ENCODE data around the gene C2CD4C. TPM values are rescaled to one million over a fixed set of nuclear protein-coding genes. Genes with fewer than 3 reads are reported as not detected.

Gene C2CD4C
- total RNA-seq, 1 experiment from 2014 or later, result 0.73 TPM

GRCh38 chr19:443005-443404 is 34.1 kb upstream of the C2CD4C start:
- H3K4me1 ChIP-seq, result peaks cover 1% of the 10 kb centered on the region; the same call in 1 of the 2 replicates
- H3K9me3 ChIP-seq (replicated peaks), result no peaks in the 10 kb centered on the region
- no peaks in the 10 kb centered on the region for H3K27me3 ChIP-seq
- no peak for DNase-seq
- no peaks in the 10 kb centered on the region for H3K36me3 ChIP-seq
- H3K27ac ChIP-seq, result no peak overlapping the region
- H3K4me3 ChIP-seq, result no peak overlapping the region

DNA sequence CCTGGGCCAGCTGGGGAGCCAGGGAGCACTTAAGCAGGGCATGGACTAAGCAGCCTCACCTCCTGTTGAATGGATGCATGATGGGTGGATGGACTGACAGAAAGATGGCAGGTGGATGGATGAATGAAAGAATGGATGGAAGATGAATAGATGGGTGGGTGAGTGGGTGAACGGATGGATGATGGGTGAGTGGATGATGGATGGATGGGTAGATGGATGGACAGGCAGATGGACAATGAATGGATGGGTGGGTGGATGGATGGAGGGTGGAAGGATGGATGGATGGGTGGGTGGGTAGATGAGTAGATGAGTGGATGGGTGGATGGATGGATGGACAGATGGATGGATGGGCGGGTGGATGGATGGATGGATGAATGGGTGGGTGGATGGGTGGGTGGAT is 33.1 kb upstream of the C2CD4C start:
- Histone ChIP-seq H3K27ac (no peak overlapping the region), H3K4me1 (no peaks in the 10 kb centered on the region), H3K27me3 (no peaks in the 10 kb centered on the region), H3K4me3 (no peak overlapping the region), H3K36me3 (no peaks in the 10 kb centered on the region), H3K9me3 (replicated peaks) (no peaks in the 10 kb centered on the region)
- no peak for DNase-seq

DNA sequence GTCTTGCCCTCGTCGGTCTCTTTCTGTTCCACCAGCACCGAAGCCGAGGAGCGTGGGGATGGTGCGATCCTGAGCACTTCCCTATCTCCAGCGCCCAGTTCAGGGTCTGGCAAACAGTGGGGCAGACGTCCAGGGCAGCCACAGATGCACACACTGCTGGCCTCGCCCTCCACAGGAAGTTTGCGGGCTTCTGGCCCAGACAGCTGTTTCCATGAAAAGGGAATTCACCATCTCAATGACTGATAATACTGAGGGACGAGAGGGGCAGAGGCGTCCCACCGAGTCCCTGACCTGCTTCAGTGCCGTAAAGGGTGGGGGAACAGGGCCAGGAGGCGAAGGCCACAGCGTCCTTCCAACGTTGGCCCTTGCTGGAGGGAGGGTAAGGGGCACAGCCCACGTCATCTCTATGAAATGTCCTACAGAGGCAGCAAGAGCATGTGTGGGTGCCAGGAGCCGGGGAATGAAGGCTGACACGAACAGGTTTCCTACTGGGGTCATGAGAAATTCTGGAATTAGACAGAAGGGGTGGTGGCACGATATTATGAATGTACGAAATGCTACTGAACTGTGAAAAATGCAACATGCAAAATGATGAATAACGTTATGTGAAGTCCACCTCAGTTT is 32.4 kb upstream of the C2CD4C start:
- Histone ChIP-seq H3K27me3 (no peaks in the 10 kb centered on the region), H3K4me3 (no peak overlapping the region), H3K36me3 (no peaks in the 10 kb centered on the region), H3K27ac (no peak overlapping the region), H3K9me3 (replicated peaks) (no peaks in the 10 kb centered on the region), H3K4me1 (no peaks in the 10 kb centered on the region)
- DNase-seq, result peak in 1 of 2 experiments; percentile 46

DNA sequence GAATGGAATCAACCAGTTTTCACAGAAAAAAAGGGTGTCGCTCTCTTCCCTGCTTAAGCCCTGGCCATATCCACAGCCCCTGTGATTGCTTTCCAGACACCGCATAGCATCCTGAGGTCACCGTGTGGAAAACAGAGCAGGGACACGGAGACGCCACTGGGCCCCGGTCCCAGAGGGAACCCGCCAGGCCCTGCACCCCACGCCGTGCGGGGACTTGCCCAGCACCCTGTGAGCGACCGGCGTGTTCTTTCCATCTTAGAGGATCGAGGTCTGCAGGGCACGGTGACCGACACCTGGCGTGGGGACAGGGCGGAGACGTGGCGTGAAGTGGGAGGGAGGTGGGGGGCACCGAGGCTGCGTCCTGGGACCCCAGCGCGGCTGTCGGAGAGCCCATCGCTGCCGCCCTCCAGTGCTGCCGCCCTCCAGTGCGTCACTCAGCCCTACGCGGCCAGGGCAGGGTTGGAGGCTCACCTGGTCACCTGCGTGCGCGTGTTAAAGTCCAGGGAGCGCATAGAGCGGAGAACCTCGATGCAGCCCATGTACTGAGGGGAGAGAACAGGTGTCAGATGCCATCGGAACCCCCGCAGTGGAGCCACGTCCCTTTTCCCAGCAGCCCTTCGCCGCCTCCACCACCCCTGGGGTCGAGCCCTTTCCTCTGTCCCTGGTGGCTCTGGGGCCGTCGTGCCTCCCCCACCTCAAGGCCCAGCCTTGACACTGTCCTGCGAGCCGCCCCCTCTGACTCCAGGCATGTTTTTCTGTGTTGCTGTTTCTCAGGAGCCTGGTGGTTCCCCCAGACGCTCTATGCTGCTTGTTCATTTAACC is 31.7 kb upstream of the C2CD4C start:
- no peaks in the 10 kb centered on the region for H3K27me3 ChIP-seq

GRCh38 chr19:439167-439900 is 30.4 kb upstream of the C2CD4C start:
- peak; percentile 27 to 54 for DNase-seq
- no peak overlapping the region for H3K4me3 ChIP-seq
- H3K9me3 ChIP-seq (replicated peaks), result no peaks in the 10 kb centered on the region
- no peak overlapping the region for H3K27ac ChIP-seq
- H3K4me1 ChIP-seq, result no peaks in the 10 kb centered on the region
- no peaks in the 10 kb centered on the region for H3K27me3 ChIP-seq
- H3K36me3 ChIP-seq, result no peaks in the 10 kb centered on the region

More for the DNA sequence above, 31.7 kb upstream of the C2CD4C start:
- Histone ChIP-seq H3K9me3 (replicated peaks) (no peaks in the 10 kb centered on the region), H3K4me3 (no peak overlapping the region), H3K27ac (no peak overlapping the region), H3K36me3 (no peaks in the 10 kb centered on the region), H3K4me1 (no peaks in the 10 kb centered on the region)
- DNase-seq, result no peak

- Histone ChIP-seq H3K36me3 (no peaks in the 10 kb centered on the region), H3K27me3 (no peaks in the 10 kb centered on the region), H3K27ac (no peak overlapping the region), H3K4me1 (no peaks in the 10 kb centered on the region), H3K4me3 (no peak overlapping the region), H3K9me3 (replicated peaks) (no peaks in the 10 kb centered on the region)
- no peak for DNase-seq
Observed at GRCh38 chr19:438416-438958, 29.5 kb upstream of the C2CD4C start.

DNA sequence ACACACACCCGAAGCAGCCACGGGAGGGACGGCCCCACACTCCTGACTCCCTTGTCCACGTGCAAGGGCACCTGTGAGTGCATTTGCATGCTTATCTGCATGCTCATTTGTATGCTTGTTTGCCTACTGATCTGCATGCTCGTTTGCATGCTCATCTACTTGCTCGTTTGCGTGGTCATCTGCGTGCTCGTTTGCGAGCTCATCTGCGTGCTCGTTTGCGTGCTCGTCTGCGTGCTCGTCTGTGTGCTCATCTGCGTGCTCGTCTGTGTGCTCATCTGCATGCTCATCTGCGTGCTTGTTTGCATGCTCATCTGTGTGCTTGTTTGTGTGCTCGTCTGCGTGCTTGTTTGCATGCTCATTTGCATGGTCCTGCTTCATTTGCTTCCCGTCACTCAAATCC is 28.1 kb upstream of the C2CD4C start:
- Histone ChIP-seq H3K27ac (no peak overlapping the region), H3K4me1 (no peaks in the 10 kb centered on the region), H3K9me3 (replicated peaks) (no peaks in the 10 kb centered on the region), H3K4me3 (no peak overlapping the region), H3K36me3 (no peaks in the 10 kb centered on the region), H3K27me3 (no peaks in the 10 kb centered on the region)
- no peak for DNase-seq

- Histone ChIP-seq H3K4me3 (no peak overlapping the region), H3K36me3 (no peaks in the 10 kb centered on the region), H3K27ac (no peak overlapping the region), H3K27me3 (no peaks in the 10 kb centered on the region), H3K4me1 (no peaks in the 10 kb centered on the region), H3K9me3 (replicated peaks) (no peaks in the 10 kb centered on the region)
- DNase-seq, result no peak
Observed at GRCh38 chr19:436413-436950, 27.5 kb upstream of the C2CD4C start.

DNA sequence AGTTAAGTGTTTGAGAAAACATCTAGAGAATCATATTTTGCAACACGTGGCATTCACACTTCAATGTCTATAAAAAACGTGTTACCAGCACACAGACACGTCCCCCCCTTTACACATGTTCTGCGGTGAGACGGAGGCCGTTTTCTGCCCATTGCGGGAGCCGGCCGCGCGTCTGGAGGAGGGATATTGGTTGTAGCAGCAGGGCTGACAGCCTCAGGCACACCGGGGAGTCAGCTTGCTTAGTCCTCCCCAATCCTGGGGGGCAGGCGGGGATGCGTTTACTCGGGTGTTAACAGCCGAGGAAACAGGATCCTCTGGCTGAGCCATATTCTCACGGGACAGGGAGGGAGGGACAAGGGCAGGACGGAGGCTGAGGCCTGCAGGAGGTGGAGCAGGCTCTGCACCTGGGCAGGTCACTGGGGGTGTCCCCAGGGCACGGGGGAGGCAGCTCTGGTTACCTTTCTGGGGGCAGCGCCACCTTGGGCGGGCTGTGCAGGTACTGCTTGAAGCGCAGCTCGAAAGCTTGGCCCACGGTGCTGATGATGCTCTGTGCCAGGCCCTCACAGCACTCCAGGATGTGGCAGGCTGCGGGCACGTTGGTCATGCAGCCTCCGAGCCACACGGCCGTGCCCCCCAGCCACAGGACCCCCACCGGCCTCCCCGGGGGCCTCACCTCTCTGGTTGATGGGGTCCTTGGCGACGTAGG is 26.9 kb upstream of the C2CD4C start:
- DNase-seq, result no peak
- H3K27ac ChIP-seq, result no peak overlapping the region
- H3K27me3 ChIP-seq, result no peaks in the 10 kb centered on the region
- H3K9me3 ChIP-seq (replicated peaks), result no peaks in the 10 kb centered on the region
- H3K4me1 ChIP-seq, result no peaks in the 10 kb centered on the region
- no peak overlapping the region for H3K4me3 ChIP-seq
- no peaks in the 10 kb centered on the region for H3K36me3 ChIP-seq

DNA sequence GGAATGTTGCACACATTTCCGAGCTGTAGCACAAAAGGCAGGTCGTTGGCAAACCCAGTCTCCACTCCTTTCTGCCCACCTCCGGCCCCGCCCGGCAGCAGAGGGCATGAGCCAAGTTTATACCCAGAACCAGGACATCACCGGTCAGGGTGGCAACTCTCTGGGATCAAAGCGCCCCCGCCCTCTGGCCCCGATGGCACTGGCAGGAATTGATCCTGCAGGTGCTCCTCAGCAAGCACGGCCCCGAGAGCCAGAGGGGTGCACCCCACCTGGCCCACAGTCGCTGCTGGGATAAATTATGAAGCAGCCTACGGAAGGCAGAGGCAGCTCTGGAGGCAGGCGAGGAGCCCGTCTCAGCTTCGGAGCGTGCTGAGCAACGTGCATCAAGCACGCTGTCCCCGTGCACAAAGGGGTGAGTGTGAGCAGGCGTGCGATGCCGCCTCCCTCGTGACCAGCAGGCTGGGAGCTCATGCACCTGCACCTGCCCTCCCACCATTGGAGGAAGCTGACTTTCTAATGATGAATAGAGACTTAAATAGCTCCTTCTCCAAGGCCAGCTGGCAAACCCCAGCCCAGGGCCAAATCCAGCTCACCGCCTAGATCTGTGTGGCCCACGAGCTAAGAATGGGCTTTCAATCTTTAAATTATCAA is 26.2 kb upstream of the C2CD4C start:
- Histone ChIP-seq H3K9me3 (replicated peaks) (no peaks in the 10 kb centered on the region), H3K27ac (no peak overlapping the region), H3K4me1 (no peaks in the 10 kb centered on the region), H3K27me3 (no peaks in the 10 kb centered on the region), H3K4me3 (no peak overlapping the region), H3K36me3 (no peaks in the 10 kb centered on the region)
- DNase-seq, result no peak

GRCh38 chr19:434152-434960 is 25.4 kb upstream of the C2CD4C start:
- no peaks in the 10 kb centered on the region for H3K9me3 ChIP-seq (replicated peaks)
- DNase-seq, result no peak
- H3K36me3 ChIP-seq, result no peaks in the 10 kb centered on the region
- H3K27ac ChIP-seq, result no peak overlapping the region
- no peaks in the 10 kb centered on the region for H3K4me1 ChIP-seq
- no peaks in the 10 kb centered on the region for H3K27me3 ChIP-seq
- no peak overlapping the region for H3K4me3 ChIP-seq

DNA sequence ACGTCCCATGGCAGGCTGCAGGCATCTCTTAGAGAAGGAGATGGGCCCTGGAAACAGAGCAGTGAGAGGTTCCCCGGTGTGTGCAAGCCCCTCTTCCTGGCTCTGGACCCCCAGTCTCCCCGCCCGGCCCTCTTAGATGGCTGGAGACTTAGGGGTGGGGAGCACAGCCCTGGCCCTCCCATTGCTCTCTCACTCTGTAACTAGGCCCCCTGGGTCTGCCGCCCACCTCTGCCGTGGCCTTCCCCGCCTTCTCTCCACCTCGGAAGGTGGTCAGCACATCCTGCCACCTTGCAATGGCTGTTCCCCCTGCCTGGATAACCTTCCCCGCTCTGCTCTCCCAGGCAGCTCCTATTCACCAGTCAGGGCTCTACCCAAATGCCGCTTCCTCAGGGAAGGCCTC is 21.8 kb upstream of the C2CD4C start:
- H3K27ac ChIP-seq, result no peak overlapping the region
- H3K9me3 ChIP-seq (replicated peaks), result no peaks in the 10 kb centered on the region
- no peaks in the 10 kb centered on the region for H3K36me3 ChIP-seq
- no peaks in the 10 kb centered on the region for H3K4me1 ChIP-seq
- no peak for DNase-seq
- no peak overlapping the region for H3K4me3 ChIP-seq
- H3K27me3 ChIP-seq, result no peaks in the 10 kb centered on the region

GRCh38 chr19:428149-428548 is 19.2 kb upstream of the C2CD4C start:
- Histone ChIP-seq H3K27me3 (no peaks in the 10 kb centered on the region), H3K4me3 (no peak overlapping the region), H3K9me3 (replicated peaks) (no peaks in the 10 kb centered on the region), H3K36me3 (no peaks in the 10 kb centered on the region), H3K27ac (no peak overlapping the region), H3K4me1 (no peaks in the 10 kb centered on the region)
- no peak for DNase-seq
